ENCODE results near the gene CCR2.

The CCR2 gene

GRCh38 chr3:46334741-46335478 lies 19.0 kb upstream of the CCR2 start:
- Histone ChIP-seq H3K4me3 (ENCODE audit: low read length) (no peak overlapping the region), H3K36me3 (ENCODE audit: insufficient read depth, low read length) (no peaks in the 10 kb centered on the region), H3K27me3 (ENCODE audit: insufficient read depth, low read length) (no peaks in the 10 kb centered on the region), H3K27ac (ENCODE audit: low read depth, low read length) (no peak overlapping the region), H3K9ac (ENCODE audit: low read depth, low read length) (no peak overlapping the region), H3K4me1 (ENCODE audit: insufficient read depth, low read length) (no peaks in the 10 kb centered on the region), H3K9me3 (ENCODE audit: insufficient read depth, low read depth, low read length) (peaks cover 22% of the 10 kb centered on the region)
- WGBS, result 95% methylated on average over 3 of the region's 4 CpGs

DNA sequence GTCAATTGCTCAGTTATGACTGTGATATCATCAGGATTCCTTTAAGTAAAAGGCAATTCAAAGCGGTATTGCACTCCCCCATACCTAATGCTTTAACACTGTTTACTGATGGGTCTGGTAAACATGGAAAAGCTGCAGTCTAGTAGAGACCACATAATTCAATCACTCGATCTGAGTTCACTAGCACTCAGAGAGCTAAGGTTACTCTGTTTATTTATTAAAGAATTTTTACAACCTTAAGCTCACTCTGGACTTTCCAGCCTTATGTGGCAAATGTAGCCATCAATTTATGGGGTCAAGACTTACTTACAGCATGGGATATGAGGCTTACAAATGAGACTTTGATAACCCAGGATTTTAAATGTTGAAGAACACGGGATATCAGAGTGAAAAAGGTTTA lies 18.4 kb upstream of the CCR2 start:
- H3K9ac ChIP-seq (ENCODE audit: low read depth, low read length), result no peak overlapping the region
- no peak overlapping the region for H3K27ac ChIP-seq (ENCODE audit: low read depth, low read length)
- no peak overlapping the region for H3K4me3 ChIP-seq (ENCODE audit: low read length)
- no peaks in the 10 kb centered on the region for H3K4me1 ChIP-seq (ENCODE audit: insufficient read depth, low read length)
- no peaks in the 10 kb centered on the region for H3K27me3 ChIP-seq (ENCODE audit: insufficient read depth, low read length)
- peaks cover 26% of the 10 kb centered on the region for H3K9me3 ChIP-seq (ENCODE audit: insufficient read depth, low read depth, low read length)
- H3K36me3 ChIP-seq (ENCODE audit: insufficient read depth, low read length), result no peaks in the 10 kb centered on the region
- WGBS, result 88% methylated on average over 3 of the region's 3 CpGs

- Histone ChIP-seq H3K9ac (ENCODE audit: low read depth, low read length) (no peak overlapping the region), H3K4me3 (ENCODE audit: low read length) (no peak overlapping the region), H3K4me1 (ENCODE audit: insufficient read depth, low read length) (no peaks in the 10 kb centered on the region), H3K27me3 (ENCODE audit: insufficient read depth, low read length) (no peaks in the 10 kb centered on the region), H3K27ac (ENCODE audit: low read depth, low read length) (no peak overlapping the region), H3K36me3 (ENCODE audit: insufficient read depth, low read length) (no peaks in the 10 kb centered on the region), H3K9me3 (ENCODE audit: insufficient read depth, low read depth, low read length) (peaks cover 32% of the 10 kb centered on the region)
These were observed 16.0 kb upstream of the CCR2 start for GRCh38 chr3:46337911-46338310.

GRCh38 chr3:46338840-46339239 lies 15.1 kb upstream of the CCR2 start:
- WGBS, result 93% methylated on average over 1 of the region's 1 CpG

GRCh38 chr3:46344476-46344875 lies 9.4 kb upstream of the CCR2 start:
- Histone ChIP-seq H3K27ac (ENCODE audit: low read depth, low read length) (no peak overlapping the region), H3K36me3 (ENCODE audit: insufficient read depth, low read length) (no peaks in the 10 kb centered on the region), H3K4me3 (ENCODE audit: low read length) (no peak overlapping the region), H3K27me3 (ENCODE audit: insufficient read depth, low read length) (no peaks in the 10 kb centered on the region), H3K4me1 (ENCODE audit: insufficient read depth, low read length) (no peaks in the 10 kb centered on the region), H3K9ac (ENCODE audit: low read depth, low read length) (no peak overlapping the region), H3K9me3 (ENCODE audit: insufficient read depth, low read depth, low read length) (peaks cover 19% of the 10 kb centered on the region; the same call in 1 of the 2 replicates)
- whole genome bisulfite sequencing, result 80% methylated on average over 4 of the region's 4 CpGs

More at GRCh38 chr3:46338840-46339239, 15.1 kb upstream of the CCR2 start:
- no peak overlapping the region for H3K9ac ChIP-seq (ENCODE audit: low read depth, low read length)
- H3K27ac ChIP-seq (ENCODE audit: low read depth, low read length), result no peak overlapping the region
- H3K4me1 ChIP-seq (ENCODE audit: insufficient read depth, low read length), result no peaks in the 10 kb centered on the region
- no peaks in the 10 kb centered on the region for H3K36me3 ChIP-seq (ENCODE audit: insufficient read depth, low read length)
- H3K4me3 ChIP-seq (ENCODE audit: low read length), result no peak overlapping the region
- peaks cover 32% of the 10 kb centered on the region for H3K9me3 ChIP-seq (ENCODE audit: insufficient read depth, low read depth, low read length)
- H3K27me3 ChIP-seq (ENCODE audit: insufficient read depth, low read length), result no peaks in the 10 kb centered on the region

GRCh38 chr3:46348823-46349482 lies 5.0 kb upstream of the CCR2 start:
- 97% methylated on average over 3 of the region's 3 CpGs for WGBS
- Histone ChIP-seq H3K4me1 (ENCODE audit: insufficient read depth, low read length) (no peaks in the 10 kb centered on the region), H3K27ac (ENCODE audit: low read depth, low read length) (no peak overlapping the region), H3K9ac (ENCODE audit: low read depth, low read length) (no peak overlapping the region), H3K4me3 (ENCODE audit: low read length) (no peak overlapping the region), H3K9me3 (ENCODE audit: insufficient read depth, low read depth, low read length) (0 out of 2 replicates have a peak, but pooled peaks cover 7% of the 10 kb centered on the region), H3K36me3 (ENCODE audit: insufficient read depth, low read length) (no peaks in the 10 kb centered on the region), H3K27me3 (ENCODE audit: insufficient read depth, low read length) (no peaks in the 10 kb centered on the region)

GRCh38 chr3:46349484-46350261 lies 4.2 kb upstream of the CCR2 start:
- H3K4me1 ChIP-seq (ENCODE audit: insufficient read depth, low read length), result no peaks in the 10 kb centered on the region
- no peaks in the 10 kb centered on the region for H3K36me3 ChIP-seq (ENCODE audit: insufficient read depth, low read length)
- WGBS, result 99% methylated on average over 2 of the region's 2 CpGs
- no peak overlapping the region for H3K9ac ChIP-seq (ENCODE audit: low read depth, low read length)
- no peak overlapping the region for H3K4me3 ChIP-seq (ENCODE audit: low read length)
- no peaks in the 10 kb centered on the region for H3K27me3 ChIP-seq (ENCODE audit: insufficient read depth, low read length)
- H3K9me3 ChIP-seq (ENCODE audit: insufficient read depth, low read depth, low read length), result 0 out of 2 replicates have a peak, but pooled peaks cover 7% of the 10 kb centered on the region
- no peak overlapping the region for H3K27ac ChIP-seq (ENCODE audit: low read depth, low read length)

DNA sequence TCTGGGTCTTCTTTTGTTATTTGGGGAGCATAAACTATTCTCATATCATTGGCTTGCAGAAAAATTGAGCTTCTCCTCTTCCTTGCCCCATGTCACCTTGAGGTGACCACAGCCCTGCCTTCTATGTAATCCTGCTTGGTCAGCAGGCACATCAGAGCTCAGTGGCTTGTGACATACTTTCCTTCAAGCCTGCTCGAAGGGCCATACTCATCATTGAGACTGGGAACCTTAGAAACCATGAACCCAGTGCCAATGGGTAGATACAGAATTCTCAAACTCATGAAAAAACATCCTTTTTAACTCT lies 3.7 kb upstream of the CCR2 start:
- H3K4me1 ChIP-seq (ENCODE audit: insufficient read depth, low read length), result no peaks in the 10 kb centered on the region
- no peaks in the 10 kb centered on the region for H3K27me3 ChIP-seq (ENCODE audit: insufficient read depth, low read length)
- H3K4me3 ChIP-seq (ENCODE audit: low read length), result no peak overlapping the region
- WGBS, result 95% methylated on average over 1 of the region's 1 CpG
- H3K9ac ChIP-seq (ENCODE audit: low read depth, low read length), result no peak overlapping the region
- H3K36me3 ChIP-seq (ENCODE audit: insufficient read depth, low read length), result no peaks in the 10 kb centered on the region
- H3K9me3 ChIP-seq (ENCODE audit: insufficient read depth, low read depth, low read length), result 0 out of 2 replicates have a peak, but pooled peaks cover 7% of the 10 kb centered on the region
- no peak overlapping the region for H3K27ac ChIP-seq (ENCODE audit: low read depth, low read length)

GRCh38 chr3:46351646-46352045 lies 2.3 kb upstream of the CCR2 start:
- Histone ChIP-seq H3K27ac (ENCODE audit: low read depth, low read length) (no peak overlapping the region), H3K4me1 (ENCODE audit: insufficient read depth, low read length) (no peaks in the 10 kb centered on the region), H3K9ac (ENCODE audit: low read depth, low read length) (no peak overlapping the region), H3K27me3 (ENCODE audit: insufficient read depth, low read length) (no peaks in the 10 kb centered on the region), H3K4me3 (ENCODE audit: low read length) (no peak overlapping the region), H3K36me3 (ENCODE audit: insufficient read depth, low read length) (no peaks in the 10 kb centered on the region), H3K9me3 (ENCODE audit: insufficient read depth, low read depth, low read length) (0 out of 2 replicates have a peak, but pooled peaks cover 5% of the 10 kb centered on the region)
- WGBS, result 83% methylated on average over 3 of the region's 3 CpGs

- Histone ChIP-seq H3K36me3 (ENCODE audit: insufficient read depth, low read length) (no peaks in the 10 kb centered on the region), H3K27me3 (ENCODE audit: insufficient read depth, low read length) (no peaks in the 10 kb centered on the region), H3K9me3 (ENCODE audit: insufficient read depth, low read depth, low read length) (0 out of 2 replicates have a peak, but pooled peaks cover under 1% of the 10 kb centered on the region), H3K4me3 (ENCODE audit: low read length) (no peak overlapping the region), H3K27ac (ENCODE audit: low read depth, low read length) (no peak overlapping the region), H3K4me1 (ENCODE audit: insufficient read depth, low read length) (no peaks in the 10 kb centered on the region), H3K9ac (ENCODE audit: low read depth, low read length) (no peak overlapping the region)
- 91% methylated on average over 3 of the region's 4 CpGs for WGBS
These were observed 821 bp upstream of the CCR2 start for GRCh38 chr3:46353090-46353489.

DNA sequence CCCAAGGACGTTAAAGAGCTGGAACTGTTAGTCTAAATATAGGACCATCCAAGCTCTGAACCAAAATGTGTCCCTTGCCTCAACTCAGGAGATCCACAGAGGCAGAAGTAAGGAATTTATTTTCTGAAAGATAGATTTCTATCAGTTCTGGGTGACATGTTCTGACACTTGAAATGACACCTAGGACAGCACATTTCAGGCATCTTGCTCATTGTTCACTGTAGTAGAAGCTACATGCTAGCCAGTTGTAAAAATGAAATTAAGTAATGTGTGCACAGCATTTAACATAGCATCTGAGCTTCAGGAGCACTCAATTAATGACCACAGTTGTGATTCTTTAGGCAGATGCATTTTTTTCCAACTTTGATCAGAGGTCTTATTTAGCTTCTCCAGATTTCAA lies 567 bp downstream of the CCR2 start:
- Histone ChIP-seq H3K4me1 (ENCODE audit: insufficient read depth, low read length) (no peaks in the 10 kb centered on the region), H3K36me3 (ENCODE audit: insufficient read depth, low read length) (no peaks in the 10 kb centered on the region), H3K9ac (ENCODE audit: low read depth, low read length) (no peak overlapping the region), H3K4me3 (ENCODE audit: low read length) (no peak overlapping the region), H3K27ac (ENCODE audit: low read depth, low read length) (no peak overlapping the region), H3K9me3 (ENCODE audit: insufficient read depth, low read depth, low read length) (no peaks in the 10 kb centered on the region), H3K27me3 (ENCODE audit: insufficient read depth, low read length) (no peaks in the 10 kb centered on the region)
- WGBS, result 86% methylated on average over 1 of the region's 1 CpG
